MM.1S (cell line): ENCODE measurements around the gene RCC2.
A peak's percentile ranks its signal among the peaks of the same experiment; 100 is the strongest.

Source experiments
- DNase-seq: peaks from one replicate; pipeline ENCODE4 v3.0.0-alpha.2; 2015
- H2AFZ ChIP-seq: fragments of 300-600 bp; sonication (generic); 2 replicates; pipeline ENCODE4 v1.6.0; 2016; ENCODE audit warnings: antibody characterized with exemption, low read length
- H3F3A ChIP-seq: fragments of 300-600 bp; sonication (generic); 2 replicates; pipeline ENCODE4 v1.6.1; 2016; ENCODE audit warnings: mild to moderate bottlenecking, antibody characterized with exemption, low read length, moderate library complexity, mixed read lengths; ENCODE audit not compliant: insufficient read depth
- H3K27ac ChIP-seq: fragments of 300-600 bp; sonication (generic); 2 replicates; pipeline ENCODE4 v1.5.1; 2016; ENCODE audit warnings: mild to moderate bottlenecking, low read length
- H3K27me3 ChIP-seq: fragments of 300-600 bp; sonication (generic); replicated peaks from 2 replicates; pipeline ENCODE4 v1.6.0; 2016; ENCODE audit warnings: low read length; ENCODE audit not compliant: insufficient read depth
- H3K36me3 ChIP-seq: fragments of 300-600 bp; sonication (generic); replicated peaks from 2 replicates; pipeline ENCODE4 v1.6.1; 2016; ENCODE audit warnings: mild to moderate bottlenecking, low read length, mixed read lengths; ENCODE audit not compliant: insufficient read depth
- H3K4me1 ChIP-seq: fragments of 300-600 bp; sonication (generic); 2 replicates; pipeline ENCODE4 v1.6.1; 2016; ENCODE audit warnings: low read length, mixed read lengths
- H3K4me2 ChIP-seq: fragments of 300-600 bp; sonication (generic); 2 replicates; pipeline ENCODE4 v1.6.0; 2016; ENCODE audit warnings: low read depth, low read length
- H3K4me3 ChIP-seq: fragments of 300-600 bp; sonication (generic); 2 replicates; pipeline ENCODE4 v1.5.1; 2016; ENCODE audit warnings: low read length, mixed read lengths
- H3K79me2 ChIP-seq: fragments of 300-600 bp; sonication (generic); 2 replicates; pipeline ENCODE4 v1.6.1; 2016; ENCODE audit warnings: mixed run types, low read length, mixed read lengths
- H3K9ac ChIP-seq: fragments of 300-600 bp; sonication (generic); 2 replicates; pipeline ENCODE4 v1.6.1; 2016; ENCODE audit warnings: low read length, mixed read lengths
- H3K9me2 ChIP-seq: fragments of 300-600 bp; sonication (generic); replicated peaks from 2 replicates; pipeline ENCODE4 v1.6.1; 2016; ENCODE audit warnings: mild to moderate bottlenecking, low read length, mixed read lengths; ENCODE audit not compliant: insufficient read depth
- H3K9me3 ChIP-seq: fragments of 300-600 bp; sonication (generic); replicated peaks from 2 replicates; pipeline ENCODE4 v1.6.1; 2016; ENCODE audit warnings: mild to moderate bottlenecking, low read length, mixed read lengths; ENCODE audit not compliant: insufficient read depth
- H4K20me1 ChIP-seq: fragments of 300-600 bp; sonication (generic); 2 replicates; pipeline ENCODE4 v1.6.1; 2016; ENCODE audit warnings: mild to moderate bottlenecking, low read length, moderate library complexity, mixed read lengths; ENCODE audit not compliant: insufficient read depth
- CTCF ChIP-seq: fragments of 300-600 bp; sonication (generic); IDR thresholded peaks from 2 replicates; pipeline ENCODE4 v1.5.1; 2016; ENCODE audit warnings: antibody characterized with exemption, low read length, mixed read lengths
- EZH2 ChIP-seq: fragments of 300-600 bp; sonication (generic); optimal IDR thresholded peaks from 2 replicates; pipeline ENCODE3; 2017; ENCODE audit warnings: low read depth, mild to moderate bottlenecking, antibody characterized with exemption, low read length, mixed read lengths
- EZH2phosphoT487 ChIP-seq: fragments of 300-600 bp; sonication (generic); IDR thresholded peaks from 2 replicates; pipeline ENCODE4 v1.6.1; 2018; ENCODE audit warnings: antibody characterized with exemption, low read length

RCC2 gene

GRCh38 chr1:17440074-17440826 is 773 bp upstream of the RCC2 start:
- H3K4me1 ChIP-seq = peaks cover 28% of the 10 kb centered on the region
- no peak overlapping the region for H3K27ac ChIP-seq
- H4K20me1 ChIP-seq = peaks cover 14% of the 10 kb centered on the region

DNA sequence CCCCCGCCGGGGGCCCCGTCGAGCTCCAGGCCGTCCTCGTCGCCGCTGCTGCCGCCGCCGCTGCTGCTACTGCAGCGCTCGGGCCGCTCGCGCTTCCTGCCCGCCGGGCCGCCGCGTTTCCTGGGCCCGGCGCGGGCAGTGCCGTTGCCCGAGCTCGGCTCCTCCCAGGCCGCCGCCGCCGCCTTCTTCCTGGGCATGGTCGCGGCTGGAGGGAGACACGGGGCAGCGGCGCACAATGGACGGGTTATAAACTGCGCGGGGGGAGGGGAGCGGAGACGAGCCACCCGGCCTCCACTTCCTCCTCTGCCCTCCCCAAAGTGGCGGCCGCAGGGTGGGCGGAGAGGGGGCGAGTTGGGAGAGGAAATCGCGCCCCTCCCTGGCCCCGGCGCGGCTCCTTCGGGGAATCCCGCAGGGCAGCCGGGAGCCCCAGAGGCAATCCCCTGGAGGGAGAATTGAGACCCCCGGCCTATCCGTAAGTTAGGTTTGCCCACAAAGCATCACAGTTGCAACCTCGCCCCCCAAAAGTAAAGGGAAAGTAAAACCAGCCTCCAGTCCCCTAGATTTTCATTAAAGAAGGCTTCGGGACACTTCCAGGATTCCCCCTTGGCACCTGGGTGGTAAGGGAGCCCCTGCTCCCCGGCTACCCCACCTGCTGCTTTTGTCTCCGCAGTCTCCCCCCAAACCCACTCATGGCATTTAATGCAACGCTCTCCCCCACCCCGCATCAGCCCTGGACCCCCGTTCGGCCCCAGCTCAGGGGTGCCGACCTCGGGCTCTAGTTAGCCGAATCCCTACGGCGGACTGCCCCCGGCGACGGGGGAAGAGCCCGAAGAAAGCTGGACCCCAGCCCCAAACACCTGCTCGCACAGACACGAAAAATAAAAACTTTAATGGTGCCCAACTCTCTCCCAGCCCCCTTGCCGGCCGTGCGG is 893 bp downstream of the RCC2 start:
- peaks cover 28% of the 10 kb centered on the region for H3K4me1 ChIP-seq
- peak overlapping the region; percentile 78 for H3K4me2 ChIP-seq
- H4K20me1 ChIP-seq = peaks cover 31% of the 10 kb centered on the region
- H3K36me3 ChIP-seq = no peaks in the 10 kb centered on the region; the same call in 1 of the 2 replicates
- no peak for TF ChIP-seq EZH2
- TF ChIP-seq CTCF = no peak
- TF ChIP-seq EZH2phosphoT487 = no peak
- peak overlapping the region; percentile 22 for H2AFZ ChIP-seq
- peak overlapping the region; percentile 79 for H3K27ac ChIP-seq
- H3K9me2 ChIP-seq = no peaks in the 10 kb centered on the region
- H3K4me3 ChIP-seq = peak overlapping the region; percentile 84
- no peaks in the 10 kb centered on the region for H3K27me3 ChIP-seq
- DNase-seq = peak; percentile 71
- H3K79me2 ChIP-seq = peaks cover 49% of the 10 kb centered on the region
- peak overlapping the region; percentile 85 for H3K9ac ChIP-seq
- peaks cover 30% of the 10 kb centered on the region for H3F3A ChIP-seq
- H3K9me3 ChIP-seq = no peaks in the 10 kb centered on the region

More at GRCh38 chr1:17440074-17440826, 773 bp upstream of the RCC2 start:
- Histone ChIP-seq H3F3A (peaks cover 30% of the 10 kb centered on the region), H2AFZ (peak overlapping the region; percentile 59), H3K9me3 (no peaks in the 10 kb centered on the region), H3K27me3 (no peaks in the 10 kb centered on the region), H3K4me3 (peak overlapping the region; percentile 57), H3K79me2 (peaks cover 32% of the 10 kb centered on the region), H3K9ac (peak overlapping the region; percentile 32), H3K36me3 (no peaks in the 10 kb centered on the region), H3K4me2 (peak overlapping the region; percentile 75), H3K9me2 (no peaks in the 10 kb centered on the region)
- TF ChIP-seq CTCF (no peak), EZH2phosphoT487 (no peak), EZH2 (no peak)
- DNase-seq = no peak

DNA sequence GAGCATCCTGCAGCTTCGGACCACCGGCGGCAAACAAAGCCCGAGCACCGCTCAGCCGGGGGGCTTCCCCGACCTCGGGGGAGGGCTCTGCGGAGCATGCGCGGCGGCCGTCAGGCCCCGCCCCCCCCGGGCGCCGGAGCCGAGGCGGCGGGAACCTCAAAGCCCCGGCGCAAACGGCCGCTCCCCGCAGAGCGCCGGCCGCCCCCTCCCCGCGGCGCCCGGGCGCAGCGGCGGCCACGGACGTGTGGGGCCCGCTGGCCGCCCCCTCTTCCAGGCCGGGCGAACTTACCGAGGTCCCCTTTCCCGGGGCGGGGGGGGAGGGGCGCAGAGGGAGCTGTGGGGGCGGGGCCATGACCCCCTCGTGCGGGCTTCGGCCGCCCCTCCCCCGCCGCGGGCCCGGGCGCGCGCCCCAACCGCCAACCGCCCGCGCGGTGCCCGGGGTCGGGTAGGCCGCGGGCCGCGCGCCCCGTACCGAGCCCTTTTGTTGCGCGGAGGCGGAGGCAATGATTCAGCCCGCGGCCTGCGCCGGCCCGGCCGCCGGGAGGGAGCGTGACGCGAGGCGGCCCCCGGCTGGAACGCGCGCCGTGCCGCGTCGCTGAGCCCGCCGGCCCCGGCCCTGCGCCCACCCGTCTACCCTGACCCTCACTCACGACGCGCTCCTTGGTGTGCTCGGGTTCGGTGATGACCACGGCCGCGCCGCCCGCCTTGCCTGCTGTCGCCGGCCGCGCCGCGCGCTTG is 1.7 kb downstream of the RCC2 start:
- Histone ChIP-seq H3K9me2 (no peaks in the 10 kb centered on the region), H3K9ac (peak overlapping the region; percentile 64; the same call in 1 of the 2 replicates), H3K4me2 (peak overlapping the region; percentile 91; the same call in 1 of the 2 replicates), H4K20me1 (peaks cover 39% of the 10 kb centered on the region), H2AFZ (no peak overlapping the region), H3K36me3 (peaks cover 4% of the 10 kb centered on the region; the same call in 1 of the 2 replicates), H3K27me3 (no peaks in the 10 kb centered on the region), H3K27ac (peak overlapping the region; percentile 79; the same call in 1 of the 2 replicates), H3K4me1 (peaks cover 28% of the 10 kb centered on the region), H3K9me3 (no peaks in the 10 kb centered on the region), H3K4me3 (peak overlapping the region; percentile 84), H3K79me2 (peaks cover 57% of the 10 kb centered on the region), H3F3A (peaks cover 30% of the 10 kb centered on the region)
- DNase-seq = peak; percentile 58
- TF ChIP-seq EZH2 (no peak), CTCF (no peak), EZH2phosphoT487 (no peak)
